Left ventricle myocardium inferior (tissue), 1 donor: ENCODE data around the gene PLCXD1. TPM values are rescaled to one million over a fixed set of nuclear protein-coding genes. Genes with fewer than 3 reads are reported as not detected.
"Not testable (repeated sequence)": the region's sequence is repeated elsewhere in the genome, so short reads cannot be mapped to it uniquely, and the experiment has no call there.

ENCODE experiments used
- DNase-seq: peaks from one replicate; pipeline ENCODE4 v3.0.0-alpha.2; 2020
- H3K27ac ChIP-seq: fragments of 200-600 bp; replicated peaks from 2 replicates; pipeline ENCODE4 v1.8.0; 2021
- H3K27me3 ChIP-seq: fragments of 200-600 bp; 2 replicates; pipeline ENCODE4 v1.8.0; 2021; ENCODE audit warnings: low read depth
- H3K36me3 ChIP-seq: fragments of 200-600 bp; 2 replicates; pipeline ENCODE4 v1.8.0; 2021
- H3K4me1 ChIP-seq: fragments of 200-600 bp; 2 replicates; pipeline ENCODE4 v1.8.0; 2021
- H3K4me3 ChIP-seq: fragments of 200-600 bp; 2 replicates; pipeline ENCODE4 v1.8.0; 2021; ENCODE audit warnings: mild to moderate bottlenecking, moderate library complexity
- H3K9me3 ChIP-seq: fragments of 200-600 bp; replicated peaks from 2 replicates; pipeline ENCODE4 v1.8.0; 2021
- CTCF ChIP-seq: fragments of 200-600 bp; IDR thresholded peaks from 2 replicates; pipeline ENCODE4 v1.8.0; 2021; ENCODE audit warnings: antibody characterized with exemption, mild to moderate bottlenecking, borderline replicate concordance
- intact Hi-C: fragments of 100-400 bp; cut with micrococcal nuclease; formaldehyde crosslinking; loops from one replicate; pipeline ENCODE4 v1.11.0; 2022
- total RNA-seq: library from RNA; stranded (reverse); fragmentation: NEBNext Ultra II Directional; extraction: Animal tissue kit (Norgen Biotek cat#: 25700); gene quantifications from one replicate; pipeline ENCODE4 v1.2.1, GENCODE V29; 2021
- donor health status: DM: no; HTN: yes; CAD: no; lungs with severe emphysema.

Gene PLCXD1
- total RNA-seq, 1 donor from 2014 or later = 4.0 TPM

GRCh38 chrX:252244-252956 is 28.8 kb upstream of the PLCXD1 start:
- DNase-seq = no peak
- no peak for TF ChIP-seq CTCF
- intact Hi-C loops = no loop called here
- Histone ChIP-seq H3K36me3 (no peaks in the 10 kb centered on the region), H3K27ac (no peak overlapping the region), H3K27me3 (no peaks in the 10 kb centered on the region), H3K4me1 (no peaks in the 10 kb centered on the region), H3K4me3 (no peak overlapping the region), H3K9me3 (no peaks in the 10 kb centered on the region)

GRCh38 chrX:252957-253291 is 28.3 kb upstream of the PLCXD1 start:
- Histone ChIP-seq H3K4me1 (no peaks in the 10 kb centered on the region), H3K27ac (no peak overlapping the region), H3K27me3 (peaks cover 4% of the 10 kb centered on the region), H3K9me3 (no peaks in the 10 kb centered on the region), H3K36me3 (no peaks in the 10 kb centered on the region), H3K4me3 (no peak overlapping the region)
- DNase-seq = no peak
- no peak for TF ChIP-seq CTCF
- intact Hi-C loops = no loop called here

- no peaks in the 10 kb centered on the region for H3K36me3 ChIP-seq
- intact Hi-C loops = no loop called here
These were observed 27.5 kb upstream of the PLCXD1 start for GRCh38 chrX:253451-254297.

GRCh38 chrX:254630-255215 is 26.5 kb upstream of the PLCXD1 start:
- Histone ChIP-seq H3K4me3 (no peak overlapping the region), H3K27me3 (peaks cover 12% of the 10 kb centered on the region), H3K27ac (no peak overlapping the region), H3K9me3 (no peaks in the 10 kb centered on the region), H3K36me3 (no peaks in the 10 kb centered on the region), H3K4me1 (no peaks in the 10 kb centered on the region)
- DNase-seq = no peak
- no peak for TF ChIP-seq CTCF
- intact Hi-C loops = no loop called here

More at GRCh38 chrX:253451-254297, 27.5 kb upstream of the PLCXD1 start:
- no peaks in the 10 kb centered on the region for H3K4me1 ChIP-seq
- TF ChIP-seq CTCF = no peak
- no peak for DNase-seq
- no peak overlapping the region for H3K4me3 ChIP-seq
- H3K27ac ChIP-seq = no peak overlapping the region
- H3K9me3 ChIP-seq = no peaks in the 10 kb centered on the region
- peaks cover 12% of the 10 kb centered on the region for H3K27me3 ChIP-seq

GRCh38 chrX:255923-256331 is 25.3 kb upstream of the PLCXD1 start:
- no peak for TF ChIP-seq CTCF
- Histone ChIP-seq H3K4me1 (peaks cover 1% of the 10 kb centered on the region), H3K9me3 (no peaks in the 10 kb centered on the region), H3K36me3 (no peaks in the 10 kb centered on the region), H3K27ac (no peak overlapping the region), H3K27me3 (peaks cover 12% of the 10 kb centered on the region), H3K4me3 (no peak overlapping the region)
- intact Hi-C loops = no loop called here
- no peak for DNase-seq

GRCh38 chrX:257054-257453 is 24.1 kb upstream of the PLCXD1 start:
- H3K4me3 ChIP-seq, intact Hi-C loops, H3K27ac ChIP-seq, H3K9me3 ChIP-seq, H3K4me1 ChIP-seq, DNase-seq, H3K36me3 ChIP-seq: not testable (repeated sequence)
- H3K27me3 ChIP-seq = peaks cover 12% of the 10 kb centered on the region
